ENCODE measurements around the gene SIAE.

The SIAE gene, protein sequence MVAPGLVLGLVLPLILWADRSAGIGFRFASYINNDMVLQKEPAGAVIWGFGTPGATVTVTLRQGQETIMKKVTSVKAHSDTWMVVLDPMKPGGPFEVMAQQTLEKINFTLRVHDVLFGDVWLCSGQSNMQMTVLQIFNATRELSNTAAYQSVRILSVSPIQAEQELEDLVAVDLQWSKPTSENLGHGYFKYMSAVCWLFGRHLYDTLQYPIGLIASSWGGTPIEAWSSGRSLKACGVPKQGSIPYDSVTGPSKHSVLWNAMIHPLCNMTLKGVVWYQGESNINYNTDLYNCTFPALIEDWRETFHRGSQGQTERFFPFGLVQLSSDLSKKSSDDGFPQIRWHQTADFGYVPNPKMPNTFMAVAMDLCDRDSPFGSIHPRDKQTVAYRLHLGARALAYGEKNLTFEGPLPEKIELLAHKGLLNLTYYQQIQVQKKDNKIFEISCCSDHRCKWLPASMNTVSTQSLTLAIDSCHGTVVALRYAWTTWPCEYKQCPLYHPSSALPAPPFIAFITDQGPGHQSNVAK

DNA sequence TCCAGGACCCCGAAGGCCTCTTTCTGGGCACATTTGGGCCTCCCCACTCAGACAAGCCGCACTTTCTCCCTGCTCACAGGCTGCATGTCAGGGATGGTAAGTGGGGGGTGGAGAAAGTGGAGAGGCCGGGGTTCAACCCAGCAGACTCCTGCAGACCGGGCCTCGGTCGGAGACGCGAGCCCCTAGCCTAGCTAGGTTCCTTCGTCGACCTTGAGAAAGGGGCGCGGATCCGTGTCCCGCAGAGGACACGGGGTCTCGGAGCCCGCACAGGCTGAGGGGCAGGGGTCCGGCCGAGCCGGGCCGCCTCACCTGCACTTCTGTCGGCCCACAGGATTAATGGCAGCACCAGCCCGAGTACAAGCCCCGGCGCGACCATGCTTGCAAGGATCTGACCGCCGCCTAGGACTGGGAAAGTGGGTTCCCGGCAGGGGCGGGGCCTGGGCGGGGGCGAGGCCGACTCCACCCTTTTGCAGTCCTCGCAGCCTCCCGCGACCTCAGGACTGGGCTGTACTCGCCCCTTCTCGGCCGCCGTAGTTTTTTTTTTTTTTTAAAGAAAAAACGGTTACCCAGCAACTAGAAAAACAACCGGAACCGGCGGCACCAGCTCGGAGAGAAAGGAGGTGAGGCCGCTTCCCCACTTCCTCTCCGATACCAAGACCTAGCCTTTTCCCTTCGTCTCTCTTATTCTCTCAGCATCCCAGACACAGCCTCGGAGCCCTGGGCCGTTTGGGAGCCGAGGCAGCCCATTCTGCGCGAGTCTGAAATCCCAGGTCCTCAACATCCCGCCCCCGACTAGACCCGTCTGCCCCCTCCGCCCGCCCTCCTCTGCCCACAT is at the start of gene SIAE, which contains the start of gene SPA17:
TSS of gene SIAE (minus strand) at position 407 of the 835 bp plus-strand sequence. CDS start at position 376, 31 bp downstream.
TSS of gene SPA17 (plus strand) at position 572 of the 835 bp plus-strand sequence. CDS start 1,361 bp downstream, outside the sequence.
- peak; percentile 86 for DNase-seq (ENCODE audit: low read depth, low spot score)

DNA sequence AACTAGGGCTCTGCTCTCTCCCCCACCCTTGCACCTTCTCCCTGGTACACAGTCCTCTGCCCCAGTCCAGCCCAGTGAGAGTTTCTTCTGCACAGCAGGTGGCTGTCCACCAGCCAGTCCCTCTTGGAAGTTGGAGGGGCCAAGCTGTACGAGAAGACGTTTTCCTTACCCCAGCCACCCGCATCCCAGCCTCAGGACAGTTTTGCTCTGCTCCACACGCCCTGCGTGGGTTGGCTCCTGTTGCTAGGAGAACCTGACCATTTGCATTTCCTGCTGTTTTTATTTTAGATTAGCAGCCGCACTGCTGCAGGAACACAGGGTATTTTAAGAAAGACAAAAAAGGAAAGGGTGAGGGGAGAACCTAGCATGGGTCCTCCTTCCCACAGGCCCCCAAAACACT is 48.6 kb upstream of the SIAE start:
- DNase-seq (ENCODE audit: low read depth, low spot score): no peak

DNA sequence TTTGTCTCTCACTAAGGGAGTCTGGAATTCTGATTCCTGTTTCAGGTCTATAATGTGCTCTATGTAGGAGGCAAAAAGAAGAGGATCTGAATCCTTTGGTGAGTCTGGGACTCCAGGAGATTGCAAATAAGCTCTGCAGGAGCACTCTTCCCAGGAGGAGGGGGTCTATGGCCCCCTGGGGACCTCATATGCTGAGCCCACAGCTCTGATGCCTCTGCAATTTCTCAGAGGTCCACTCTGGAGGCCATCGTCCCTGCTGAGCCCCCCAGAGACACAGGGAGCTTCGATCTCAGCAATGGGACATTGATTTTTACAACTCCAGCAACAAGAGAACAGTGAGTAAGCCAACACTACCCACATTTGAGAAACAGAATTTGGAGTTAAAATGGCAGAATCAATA is 46.0 kb upstream of the SIAE start:
- DNase-seq (ENCODE audit: low read depth, low spot score): no peak

DNA sequence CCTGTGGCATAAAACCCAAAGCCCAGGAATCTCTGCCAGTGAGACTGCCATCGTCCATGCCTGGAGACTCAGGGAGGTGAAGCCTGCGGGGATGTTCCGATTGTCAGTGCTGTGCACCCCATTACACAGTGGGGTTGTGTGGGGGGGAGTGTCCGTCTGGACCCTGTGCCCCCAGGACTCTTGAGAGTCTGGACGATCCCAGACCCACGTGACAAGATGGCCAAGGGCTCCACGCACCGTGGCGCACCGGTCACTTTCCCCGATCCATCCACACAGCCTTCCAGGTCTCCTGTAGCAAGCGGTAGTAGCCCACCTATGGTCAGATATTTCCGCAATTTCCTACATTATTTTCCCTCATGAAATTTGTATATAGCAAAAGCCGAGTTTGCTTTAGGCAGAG is 45.3 kb upstream of the SIAE start:
- DNase-seq (ENCODE audit: low read depth, low spot score): no peak

DNA sequence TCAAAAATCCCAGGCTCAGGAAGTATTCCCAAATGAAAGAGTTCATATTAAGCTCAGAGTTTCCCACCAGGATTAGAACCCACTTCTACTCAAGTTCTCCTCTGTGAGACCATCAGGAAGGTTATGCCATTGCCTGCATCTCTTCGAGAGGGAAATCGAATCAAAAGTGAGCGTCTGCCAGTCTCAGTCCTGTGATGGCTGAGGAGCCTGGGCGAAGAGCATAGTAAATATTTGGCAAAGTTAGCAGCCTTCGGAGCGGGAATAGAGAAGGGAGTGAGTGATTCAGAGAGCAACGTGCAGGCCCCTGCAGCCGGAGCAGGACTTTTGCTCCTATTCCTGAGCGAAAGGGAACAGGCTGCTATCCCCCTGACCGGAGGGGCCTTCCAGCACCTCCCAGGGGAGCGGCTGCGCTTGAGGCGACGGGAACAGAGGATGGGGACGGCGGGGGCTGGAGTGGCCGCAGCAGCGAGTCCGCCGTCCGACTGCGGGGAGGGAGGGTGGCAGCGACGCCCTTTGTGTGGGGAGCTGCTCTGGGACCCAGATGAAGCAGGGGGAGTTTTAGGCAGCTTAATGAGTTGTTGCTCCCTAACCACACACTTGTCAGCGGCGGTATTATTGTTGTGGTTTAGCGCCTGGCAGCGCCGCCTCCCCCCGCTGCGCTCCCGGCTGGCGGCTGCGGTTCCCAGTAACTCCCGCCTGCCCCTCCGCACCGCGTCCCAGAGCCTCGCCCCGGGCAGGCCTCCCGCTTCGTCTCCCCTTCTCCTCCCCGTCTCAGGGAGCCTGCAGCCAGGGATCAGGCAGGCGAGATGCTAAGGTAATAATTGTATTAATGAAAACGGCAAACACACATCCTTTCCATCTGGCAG is 44.5 kb upstream of the SIAE start:
- DNase-seq (ENCODE audit: low read depth, low spot score): no peak

DNA sequence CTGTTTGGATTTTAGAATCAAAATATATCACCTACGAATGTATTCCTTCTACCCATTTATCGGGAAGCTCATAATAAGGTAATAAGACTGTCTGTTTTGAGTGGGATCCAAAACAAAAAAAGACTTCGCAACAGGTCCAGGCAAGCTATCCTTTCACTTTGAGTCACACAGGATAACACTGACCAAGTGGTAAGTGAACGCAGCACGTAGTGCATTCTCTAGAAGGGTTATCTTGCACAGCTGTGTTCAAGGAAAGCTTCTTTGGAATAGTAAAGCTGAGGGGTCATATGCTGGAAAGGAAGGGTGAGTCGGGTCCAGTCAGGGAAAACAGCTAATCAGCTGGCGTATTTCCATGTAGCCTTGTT is 43.9 kb upstream of the SIAE start:
- DNase-seq (ENCODE audit: low read depth, low spot score): no peak

DNA sequence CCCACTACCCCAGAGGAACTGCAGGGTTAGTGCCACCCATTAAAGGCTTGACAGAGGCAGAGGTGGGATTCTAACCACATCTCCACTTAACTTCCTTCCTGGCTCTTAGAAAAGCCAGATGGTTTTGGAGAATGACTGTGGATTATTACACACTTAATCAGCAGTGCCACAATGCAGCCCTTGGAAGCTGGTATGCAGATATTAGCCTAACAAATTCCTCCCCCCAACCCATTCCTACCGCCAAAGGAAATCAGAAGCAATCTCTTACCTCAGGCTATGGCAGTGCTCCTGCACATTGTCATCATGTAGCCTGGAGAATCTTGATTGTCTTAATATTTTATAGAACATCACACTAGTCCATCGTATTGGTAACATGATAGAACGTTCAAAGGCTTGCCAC is 43.1 kb upstream of the SIAE start:
- no peak for DNase-seq (ENCODE audit: low read depth, low spot score)

DNA sequence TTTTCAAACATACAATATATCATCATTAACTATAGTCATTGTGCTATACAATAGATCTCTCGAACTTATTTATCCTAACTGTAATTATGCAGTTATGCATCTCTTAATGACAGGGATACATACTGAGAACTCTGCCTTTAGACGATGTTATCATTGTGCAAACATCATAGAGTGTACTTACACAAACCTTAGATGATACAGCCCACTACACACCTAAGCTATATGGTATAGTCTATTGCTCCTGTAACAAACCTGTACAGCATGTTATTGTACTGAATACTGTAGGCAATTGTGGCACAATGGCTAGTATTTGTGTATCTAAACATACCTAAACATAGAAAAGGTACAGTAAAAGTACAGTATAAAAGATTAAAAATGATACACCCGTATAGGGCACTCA is 38.9 kb upstream of the SIAE start:
- no peak for DNase-seq (ENCODE audit: low read depth, low spot score)

DNA sequence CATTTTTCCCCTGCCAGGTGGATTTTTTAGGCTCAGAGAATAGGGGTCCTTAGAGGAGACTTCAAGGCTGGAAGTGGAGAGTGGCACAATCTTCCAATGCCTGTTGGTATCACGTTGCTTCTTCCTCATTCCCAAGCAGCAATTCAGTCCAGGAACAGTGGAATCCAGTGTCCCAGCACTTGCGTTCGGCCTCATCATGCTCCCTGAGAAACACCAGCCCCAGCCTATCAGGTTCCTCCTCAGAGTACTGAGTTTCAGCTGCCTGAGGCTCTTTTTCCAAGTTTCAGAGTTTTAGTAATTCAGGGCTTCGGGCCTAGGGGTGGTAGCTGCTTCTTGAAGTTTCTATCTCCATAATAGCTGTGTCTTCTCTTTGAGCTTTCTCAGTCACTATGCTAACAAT is 34.3 kb upstream of the SIAE start:
- DNase-seq (ENCODE audit: low read depth, low spot score): no peak

DNA sequence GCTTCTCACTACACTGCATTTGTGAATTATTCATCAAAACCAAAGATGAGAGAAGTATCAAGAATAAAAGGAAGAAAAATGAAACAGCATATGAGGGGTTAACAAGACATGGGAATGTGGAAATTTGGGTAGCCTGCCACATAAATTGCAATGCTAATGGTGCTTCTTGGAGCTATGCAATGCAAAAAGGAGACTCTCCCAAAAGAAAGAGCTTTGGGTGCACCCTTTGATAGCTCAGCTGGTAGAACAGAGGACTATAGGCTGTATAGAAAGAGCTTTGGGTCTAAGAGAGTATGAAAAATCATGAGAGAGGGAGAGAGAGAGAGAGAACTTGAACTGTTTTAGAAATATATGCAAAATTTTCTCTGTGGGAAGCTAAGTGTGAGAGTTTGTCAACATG is 26.5 kb upstream of the SIAE start:
- DNase-seq (ENCODE audit: low read depth, low spot score): no peak

DNA sequence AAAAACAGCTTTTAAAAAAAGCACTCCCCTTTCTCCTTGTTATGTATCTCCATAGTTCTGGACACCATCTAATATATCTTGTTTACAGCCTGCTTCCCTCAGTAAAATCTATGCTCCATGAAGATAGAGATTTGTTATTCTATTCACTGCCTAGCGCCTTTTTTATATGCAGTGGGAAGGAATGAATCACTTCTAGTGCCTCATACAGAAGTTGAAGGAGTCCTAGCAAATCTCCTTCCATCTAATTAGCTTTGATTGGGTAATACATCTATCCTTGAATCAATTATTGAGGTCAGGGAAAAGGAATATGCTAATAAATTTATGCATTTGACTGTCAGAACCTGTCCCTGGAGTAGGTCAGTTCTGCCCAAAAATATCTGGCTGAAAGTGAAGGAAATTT is 26.0 kb upstream of the SIAE start:
- DNase-seq (ENCODE audit: low read depth, low spot score): no peak

DNA sequence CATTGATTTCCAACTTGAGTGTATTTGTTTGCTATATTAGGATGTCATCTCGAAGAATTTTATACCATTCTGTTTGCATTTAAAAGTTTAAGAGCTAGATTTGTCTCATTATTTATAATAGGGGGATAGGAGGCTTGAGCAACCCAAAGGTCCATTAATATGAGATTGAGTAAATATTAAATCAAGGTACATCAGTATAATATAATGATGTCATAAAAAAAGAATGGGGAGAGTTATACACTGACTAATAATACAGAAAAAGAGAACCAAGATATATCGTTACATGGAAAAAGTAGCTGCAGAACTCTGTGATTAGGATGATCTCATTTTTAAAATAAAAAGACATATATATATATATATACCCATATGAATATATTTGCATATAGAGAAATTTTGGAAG is 19.6 kb upstream of the SIAE start:
- DNase-seq (ENCODE audit: low read depth, low spot score): no peak

DNA sequence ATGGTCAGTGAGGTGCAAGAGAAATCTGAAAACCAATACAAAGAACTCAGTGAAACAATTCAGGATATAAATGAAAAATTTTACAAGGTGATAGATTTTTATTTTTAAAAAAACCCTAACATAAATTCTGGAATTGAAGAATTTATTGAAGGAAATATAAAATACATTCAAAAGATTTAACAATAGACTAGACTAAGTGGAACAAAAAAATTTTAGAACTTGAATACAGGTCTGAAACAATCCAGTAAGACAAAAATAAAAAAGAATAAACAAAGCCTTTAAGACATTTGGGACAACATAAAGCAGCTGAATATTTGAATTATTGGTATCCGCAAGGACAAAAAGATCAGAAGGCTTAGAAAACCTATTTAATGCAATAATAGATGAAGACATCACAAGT is 8.9 kb upstream of the SIAE start:
- DNase-seq (ENCODE audit: low read depth, low spot score): no peak

DNA sequence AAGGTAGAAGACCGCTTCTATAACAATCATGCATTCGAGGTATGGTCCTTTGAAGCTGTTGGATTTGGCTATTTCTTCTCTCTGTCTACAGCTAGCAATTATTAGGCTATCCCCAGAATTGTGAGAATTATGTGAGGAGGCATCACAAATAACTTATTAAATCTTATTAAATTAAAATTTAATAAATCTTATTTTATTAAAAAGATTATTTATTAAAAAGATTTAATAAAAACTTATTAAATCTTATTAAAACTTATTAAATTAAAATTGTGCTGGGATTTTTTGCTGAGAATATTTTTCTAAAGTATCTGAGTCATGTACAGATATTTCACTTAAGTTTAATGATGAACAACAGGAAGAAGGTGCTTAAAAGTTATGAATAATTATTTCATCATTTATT is 7.9 kb upstream of the SIAE start:
- no peak for DNase-seq (ENCODE audit: low read depth, low spot score)

DNA sequence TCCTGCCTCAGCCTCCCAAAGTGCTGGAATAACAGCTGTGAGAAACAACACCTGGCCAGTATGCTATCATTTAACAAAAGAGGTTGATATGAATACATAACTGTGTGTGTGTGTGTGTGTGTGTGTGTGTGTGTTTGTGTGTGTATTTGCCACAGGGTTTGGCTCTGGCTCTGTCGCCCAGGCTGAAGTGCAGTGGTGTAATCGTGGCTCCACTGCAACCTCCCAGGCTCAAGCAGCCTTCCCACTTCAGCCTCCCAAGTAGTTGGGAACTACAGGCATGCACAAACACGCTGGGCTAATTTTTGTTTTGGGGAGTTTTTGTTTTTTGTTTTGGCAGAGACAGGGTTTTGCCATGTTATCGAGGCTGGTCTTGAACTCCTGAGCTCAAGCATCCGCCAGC is 4.9 kb upstream of the SIAE start:
- DNase-seq (ENCODE audit: low read depth, low spot score): no peak

DNA sequence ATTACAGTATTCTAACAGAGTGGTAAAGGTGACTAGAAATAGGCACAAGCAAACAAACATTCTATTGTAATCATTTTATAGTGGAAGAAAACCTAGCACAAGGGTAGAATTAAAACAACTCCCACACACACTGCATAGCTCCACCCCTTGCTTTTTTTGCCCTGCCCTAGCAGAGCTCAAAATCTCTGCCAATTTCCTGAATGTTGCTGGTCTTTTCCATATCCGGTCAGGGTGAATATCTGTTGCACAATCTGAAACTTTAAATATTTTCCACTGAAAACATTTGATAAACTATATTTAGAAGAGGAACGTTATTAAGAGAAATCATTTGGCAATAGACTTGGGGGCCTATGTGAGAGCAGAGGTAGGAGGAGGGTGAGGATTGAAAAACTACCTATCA is 2.8 kb upstream of the SIAE start:
- no peak for DNase-seq (ENCODE audit: low read depth, low spot score)

DNA sequence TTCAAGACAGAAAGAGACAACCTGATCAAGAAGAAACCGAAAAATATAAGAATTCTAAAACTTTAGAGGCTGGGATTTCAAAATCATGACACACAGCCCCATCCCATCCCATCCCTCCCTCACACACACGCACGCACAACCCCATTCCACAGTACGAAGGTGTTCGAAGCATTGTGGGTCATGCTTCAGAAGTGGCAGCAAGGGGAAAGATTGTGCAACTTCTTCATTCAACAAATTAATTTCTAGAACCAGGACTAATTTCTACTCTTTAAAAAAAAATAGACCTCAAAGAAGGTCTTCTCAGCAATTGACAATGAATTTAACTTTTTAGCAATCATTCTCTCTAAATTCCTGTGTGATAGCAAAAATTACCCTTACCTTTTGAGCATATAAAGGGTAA is 1.0 kb upstream of the SIAE start:
- no peak for DNase-seq (ENCODE audit: low read depth, low spot score)

DNA sequence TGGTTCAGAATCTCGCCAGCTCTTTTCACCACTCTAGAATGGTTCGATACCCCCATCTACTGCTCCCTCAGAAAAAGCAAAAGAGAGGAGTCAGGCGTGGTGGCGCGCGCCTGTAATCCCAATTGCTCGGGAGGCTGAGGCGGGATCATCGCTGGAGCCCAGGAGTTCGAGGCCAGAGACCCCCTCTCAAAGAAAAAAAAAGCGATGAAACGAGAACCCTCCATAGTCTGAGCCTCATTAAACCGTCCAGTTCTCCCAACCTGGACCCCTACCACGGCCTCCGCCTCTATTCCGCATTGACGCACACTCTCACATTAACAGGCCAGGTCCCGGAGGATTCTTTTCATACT is 604 bp upstream of the SIAE start:
- DNase-seq (ENCODE audit: low read depth, low spot score): no peak

DNA sequence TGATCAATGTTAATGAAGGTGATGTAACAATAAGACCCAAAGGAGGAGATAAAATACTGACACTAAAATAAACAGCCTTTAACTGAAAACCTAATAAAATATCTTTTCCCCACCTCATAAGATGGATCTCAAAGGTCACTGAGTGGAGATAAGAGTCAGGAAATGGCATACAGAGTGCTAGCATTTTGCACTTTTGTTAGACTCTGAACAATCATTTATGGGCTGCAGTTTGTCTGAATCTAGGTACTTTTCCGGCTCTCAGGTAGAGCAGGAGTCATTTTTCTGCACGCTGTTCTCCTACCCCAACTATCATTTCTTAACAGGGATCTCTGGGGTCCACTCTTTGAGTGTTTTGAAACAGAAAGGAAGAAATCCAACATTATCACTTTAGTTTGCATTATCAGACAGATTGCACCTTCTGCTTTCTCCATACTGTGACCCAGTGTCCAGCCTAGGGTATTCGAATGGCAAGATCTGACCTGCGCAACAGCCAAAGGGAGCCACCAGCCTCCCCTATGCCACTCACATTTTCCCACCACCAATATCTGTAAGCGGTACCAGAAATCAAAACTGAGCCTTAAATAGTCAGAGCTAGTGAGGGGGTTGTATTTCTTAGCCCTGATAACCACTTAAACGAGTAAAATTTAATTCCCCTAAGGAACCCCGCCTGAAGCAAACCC is 863 bp downstream of the SIAE start:
- no peak for DNase-seq (ENCODE audit: low read depth, low spot score)

DNA sequence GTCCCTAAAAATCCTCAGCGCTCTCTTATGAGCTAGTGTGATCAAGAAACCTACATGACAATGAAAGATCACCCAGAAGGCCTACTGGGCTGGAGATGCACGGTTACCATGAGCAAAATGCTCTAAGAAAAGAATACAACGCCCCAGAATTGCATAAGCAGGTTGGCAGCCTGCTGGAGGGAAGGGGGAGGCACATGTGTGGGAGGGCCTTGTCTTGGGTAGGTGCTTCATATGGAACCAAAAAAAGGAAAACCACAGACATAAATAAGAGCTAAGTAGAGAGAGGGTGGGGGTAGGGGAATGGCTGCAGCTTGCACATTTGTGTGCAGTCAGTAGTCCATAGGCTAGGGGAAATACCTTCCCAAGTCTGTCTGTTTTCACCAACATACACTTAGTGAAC is 2.8 kb downstream of the SIAE start:
- DNase-seq (ENCODE audit: low read depth, low spot score): no peak

DNA sequence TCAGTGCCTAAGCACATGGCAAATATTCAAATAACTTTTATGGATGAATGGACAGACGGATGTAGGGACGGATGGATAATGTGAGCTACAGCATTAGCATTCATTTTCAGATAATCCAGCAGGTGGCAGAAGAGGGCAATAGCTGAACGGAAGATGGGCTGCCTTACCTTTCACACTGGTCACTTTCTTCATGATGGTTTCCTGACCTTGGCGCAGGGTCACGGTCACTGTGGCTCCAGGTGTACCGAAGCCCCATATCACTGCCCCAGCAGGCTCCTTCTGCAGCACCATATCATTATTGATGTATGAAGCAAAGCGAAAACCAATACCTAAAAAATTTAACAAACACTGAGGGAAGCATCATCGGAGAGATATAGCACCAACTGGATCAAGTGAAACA is 4.3 kb downstream of the SIAE start:
- DNase-seq (ENCODE audit: low read depth, low spot score): no peak
